ENCODE results near the gene PHACTR3.

DNA sequence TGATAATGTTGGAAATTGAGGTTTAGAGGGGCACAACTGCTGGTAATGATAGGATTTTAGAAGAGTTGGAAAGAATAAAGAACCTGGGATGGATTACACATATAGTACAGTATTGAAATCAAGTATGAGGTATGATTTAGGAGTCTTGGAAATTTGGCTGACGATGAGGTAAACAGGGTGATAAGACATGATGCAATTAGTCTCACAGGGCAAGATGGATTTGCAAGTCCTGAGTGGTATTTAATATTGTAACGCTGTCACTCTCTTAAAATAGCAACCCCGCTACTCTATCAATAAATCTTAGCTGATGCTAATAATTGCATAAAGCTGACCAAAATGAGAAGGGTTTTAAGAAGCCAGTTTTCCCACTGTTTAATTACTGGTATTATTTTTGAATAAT, 258.7 kb downstream of the PHACTR3 start:
- TF ChIP-seq, protein P1, sequence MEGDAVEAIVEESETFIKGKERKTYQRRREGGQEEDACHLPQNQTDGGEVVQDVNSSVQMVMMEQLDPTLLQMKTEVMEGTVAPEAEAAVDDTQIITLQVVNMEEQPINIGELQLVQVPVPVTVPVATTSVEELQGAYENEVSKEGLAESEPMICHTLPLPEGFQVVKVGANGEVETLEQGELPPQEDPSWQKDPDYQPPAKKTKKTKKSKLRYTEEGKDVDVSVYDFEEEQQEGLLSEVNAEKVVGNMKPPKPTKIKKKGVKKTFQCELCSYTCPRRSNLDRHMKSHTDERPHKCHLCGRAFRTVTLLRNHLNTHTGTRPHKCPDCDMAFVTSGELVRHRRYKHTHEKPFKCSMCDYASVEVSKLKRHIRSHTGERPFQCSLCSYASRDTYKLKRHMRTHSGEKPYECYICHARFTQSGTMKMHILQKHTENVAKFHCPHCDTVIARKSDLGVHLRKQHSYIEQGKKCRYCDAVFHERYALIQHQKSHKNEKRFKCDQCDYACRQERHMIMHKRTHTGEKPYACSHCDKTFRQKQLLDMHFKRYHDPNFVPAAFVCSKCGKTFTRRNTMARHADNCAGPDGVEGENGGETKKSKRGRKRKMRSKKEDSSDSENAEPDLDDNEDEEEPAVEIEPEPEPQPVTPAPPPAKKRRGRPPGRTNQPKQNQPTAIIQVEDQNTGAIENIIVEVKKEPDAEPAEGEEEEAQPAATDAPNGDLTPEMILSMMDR (IDR thresholded peaks at IDR 0.05): no peak
- no peak for TF ChIP-seq EP300 (IDR thresholded peaks at IDR 0.05)

Data from tibial nerve (tissue), 4 donors.